MM.1S (cell line): Measurements from ENCODE around the gene CCDC63.

Experiments used
- EZH2 ChIP-seq: fragments of 300-600 bp; sonication (generic); optimal IDR thresholded peaks from 2 replicates; pipeline ENCODE3; 2017; ENCODE audit warnings: low read depth, mild to moderate bottlenecking, antibody characterized with exemption, low read length, mixed read lengths
- EZH2phosphoT487 ChIP-seq: fragments of 300-600 bp; sonication (generic); IDR thresholded peaks from 2 replicates; pipeline ENCODE4 v1.6.1; 2018; ENCODE audit warnings: antibody characterized with exemption, low read length
- TF ChIP-seq, protein P1 (sequence below): fragments of 300-600 bp; sonication (generic); IDR thresholded peaks from 2 replicates; pipeline ENCODE4 v1.5.1; 2016; ENCODE audit warnings: antibody characterized with exemption, low read length, mixed read lengths

DNA sequence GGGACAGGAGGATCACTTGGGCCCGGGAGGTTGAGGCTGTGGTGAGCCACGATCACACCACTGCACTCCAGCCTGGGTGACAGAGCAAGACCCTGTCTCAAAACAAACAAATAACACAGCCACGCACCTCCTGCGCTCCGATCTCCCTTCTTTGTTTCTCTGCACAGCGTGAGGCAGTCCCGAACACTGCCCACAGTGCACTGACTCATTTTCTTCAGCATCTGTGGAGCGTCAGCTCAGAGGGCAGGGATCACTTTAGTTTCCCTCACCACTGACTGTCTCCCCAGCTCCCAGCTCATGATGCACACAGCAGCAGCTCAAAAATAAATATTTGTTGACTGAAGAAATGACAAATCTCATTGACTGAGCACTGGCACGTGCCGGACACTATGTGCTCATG is 74.5 kb downstream of the CCDC63 start:
- TF ChIP-seq, protein P1, sequence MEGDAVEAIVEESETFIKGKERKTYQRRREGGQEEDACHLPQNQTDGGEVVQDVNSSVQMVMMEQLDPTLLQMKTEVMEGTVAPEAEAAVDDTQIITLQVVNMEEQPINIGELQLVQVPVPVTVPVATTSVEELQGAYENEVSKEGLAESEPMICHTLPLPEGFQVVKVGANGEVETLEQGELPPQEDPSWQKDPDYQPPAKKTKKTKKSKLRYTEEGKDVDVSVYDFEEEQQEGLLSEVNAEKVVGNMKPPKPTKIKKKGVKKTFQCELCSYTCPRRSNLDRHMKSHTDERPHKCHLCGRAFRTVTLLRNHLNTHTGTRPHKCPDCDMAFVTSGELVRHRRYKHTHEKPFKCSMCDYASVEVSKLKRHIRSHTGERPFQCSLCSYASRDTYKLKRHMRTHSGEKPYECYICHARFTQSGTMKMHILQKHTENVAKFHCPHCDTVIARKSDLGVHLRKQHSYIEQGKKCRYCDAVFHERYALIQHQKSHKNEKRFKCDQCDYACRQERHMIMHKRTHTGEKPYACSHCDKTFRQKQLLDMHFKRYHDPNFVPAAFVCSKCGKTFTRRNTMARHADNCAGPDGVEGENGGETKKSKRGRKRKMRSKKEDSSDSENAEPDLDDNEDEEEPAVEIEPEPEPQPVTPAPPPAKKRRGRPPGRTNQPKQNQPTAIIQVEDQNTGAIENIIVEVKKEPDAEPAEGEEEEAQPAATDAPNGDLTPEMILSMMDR = no peak
- TF ChIP-seq EZH2phosphoT487 (no peak), EZH2 (no peak)
